DMS 273 (cell line): ENCODE results near the gene MPPED1.
A peak's percentile ranks its signal among the peaks of the same experiment; 100 is the strongest.

ENCODE experiments used
- DNase-seq: peaks from one replicate; lab custom pipeline; 2025; ENCODE audit not compliant: unreplicated experiment; lab: John Stamatoyannopoulos, UW

Gene MPPED1

GRCh38 chr22:43474161-43475101 is 62.6 kb downstream of the MPPED1 start:
- no peak for DNase-seq

- DNase-seq: no peak
These were observed 63.8 kb downstream of the MPPED1 start for GRCh38 chr22:43475549-43476076.

GRCh38 chr22:43476341-43476740 is 64.5 kb downstream of the MPPED1 start:
- peak; percentile 28 for DNase-seq

GRCh38 chr22:43476751-43477725 is 65.2 kb downstream of the MPPED1 start:
- no peak for DNase-seq

GRCh38 chr22:43477966-43478365 is 66.2 kb downstream of the MPPED1 start:
- no peak for DNase-seq

GRCh38 chr22:43478621-43479300 is 66.9 kb downstream of the MPPED1 start:
- DNase-seq: no peak

- DNase-seq: peak; percentile 14
These were observed 67.6 kb downstream of the MPPED1 start for GRCh38 chr22:43479301-43479950.

- no peak for DNase-seq
These were observed 68.1 kb downstream of the MPPED1 start for GRCh38 chr22:43479962-43480361.

- DNase-seq: peak; percentile 30
These were observed 69.9 kb downstream of the MPPED1 start for GRCh38 chr22:43481568-43482317.

- DNase-seq: no peak
These were observed 70.5 kb downstream of the MPPED1 start for GRCh38 chr22:43482318-43482625.

GRCh38 chr22:43483266-43483665 is 71.5 kb downstream of the MPPED1 start:
- no peak for DNase-seq

GRCh38 chr22:43483669-43484068 is 71.9 kb downstream of the MPPED1 start:
- DNase-seq: no peak

- no peak for DNase-seq
These were observed 72.4 kb downstream of the MPPED1 start for GRCh38 chr22:43484227-43484626.

GRCh38 chr22:43485502-43486089 is 73.8 kb downstream of the MPPED1 start:
- no peak for DNase-seq

GRCh38 chr22:43487311-43488030 is 75.7 kb downstream of the MPPED1 start:
- DNase-seq: no peak

- no peak for DNase-seq
These were observed 76.4 kb downstream of the MPPED1 start for GRCh38 chr22:43488031-43488866.

- DNase-seq: no peak
These were observed 77.1 kb downstream of the MPPED1 start for GRCh38 chr22:43488937-43489336.

- DNase-seq: no peak
These were observed 78.5 kb downstream of the MPPED1 start for GRCh38 chr22:43490311-43490710.
